ENCODE measurements around the gene PCSK6.

DNA sequence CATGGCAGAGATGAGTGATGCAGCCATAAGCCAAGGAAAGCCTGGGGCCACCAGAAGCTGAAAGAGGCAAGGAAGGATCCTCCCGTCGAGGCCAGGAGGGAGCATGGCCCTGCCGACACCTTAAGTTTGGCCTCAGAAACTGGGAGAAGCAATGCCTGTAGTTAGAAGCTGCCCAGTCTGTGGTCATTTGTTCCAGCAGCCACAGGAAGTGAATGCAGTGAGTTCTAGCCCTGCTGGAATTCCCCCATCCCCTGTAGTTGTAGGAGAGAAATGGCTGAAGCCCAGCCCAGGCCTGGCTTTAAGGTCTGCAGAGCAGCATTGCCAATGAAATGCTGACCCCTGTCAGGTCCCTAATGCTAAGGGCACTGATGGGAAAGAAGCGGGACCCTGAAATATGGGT is 225.5 kb downstream of the PCSK6 start:
- TF ChIP-seq, protein P1, sequence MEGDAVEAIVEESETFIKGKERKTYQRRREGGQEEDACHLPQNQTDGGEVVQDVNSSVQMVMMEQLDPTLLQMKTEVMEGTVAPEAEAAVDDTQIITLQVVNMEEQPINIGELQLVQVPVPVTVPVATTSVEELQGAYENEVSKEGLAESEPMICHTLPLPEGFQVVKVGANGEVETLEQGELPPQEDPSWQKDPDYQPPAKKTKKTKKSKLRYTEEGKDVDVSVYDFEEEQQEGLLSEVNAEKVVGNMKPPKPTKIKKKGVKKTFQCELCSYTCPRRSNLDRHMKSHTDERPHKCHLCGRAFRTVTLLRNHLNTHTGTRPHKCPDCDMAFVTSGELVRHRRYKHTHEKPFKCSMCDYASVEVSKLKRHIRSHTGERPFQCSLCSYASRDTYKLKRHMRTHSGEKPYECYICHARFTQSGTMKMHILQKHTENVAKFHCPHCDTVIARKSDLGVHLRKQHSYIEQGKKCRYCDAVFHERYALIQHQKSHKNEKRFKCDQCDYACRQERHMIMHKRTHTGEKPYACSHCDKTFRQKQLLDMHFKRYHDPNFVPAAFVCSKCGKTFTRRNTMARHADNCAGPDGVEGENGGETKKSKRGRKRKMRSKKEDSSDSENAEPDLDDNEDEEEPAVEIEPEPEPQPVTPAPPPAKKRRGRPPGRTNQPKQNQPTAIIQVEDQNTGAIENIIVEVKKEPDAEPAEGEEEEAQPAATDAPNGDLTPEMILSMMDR (IDR thresholded peaks at IDR 0.05; ENCODE audit: poor library complexity, severe bottlenecking), result no peak
- TF ChIP-seq, protein P2, sequence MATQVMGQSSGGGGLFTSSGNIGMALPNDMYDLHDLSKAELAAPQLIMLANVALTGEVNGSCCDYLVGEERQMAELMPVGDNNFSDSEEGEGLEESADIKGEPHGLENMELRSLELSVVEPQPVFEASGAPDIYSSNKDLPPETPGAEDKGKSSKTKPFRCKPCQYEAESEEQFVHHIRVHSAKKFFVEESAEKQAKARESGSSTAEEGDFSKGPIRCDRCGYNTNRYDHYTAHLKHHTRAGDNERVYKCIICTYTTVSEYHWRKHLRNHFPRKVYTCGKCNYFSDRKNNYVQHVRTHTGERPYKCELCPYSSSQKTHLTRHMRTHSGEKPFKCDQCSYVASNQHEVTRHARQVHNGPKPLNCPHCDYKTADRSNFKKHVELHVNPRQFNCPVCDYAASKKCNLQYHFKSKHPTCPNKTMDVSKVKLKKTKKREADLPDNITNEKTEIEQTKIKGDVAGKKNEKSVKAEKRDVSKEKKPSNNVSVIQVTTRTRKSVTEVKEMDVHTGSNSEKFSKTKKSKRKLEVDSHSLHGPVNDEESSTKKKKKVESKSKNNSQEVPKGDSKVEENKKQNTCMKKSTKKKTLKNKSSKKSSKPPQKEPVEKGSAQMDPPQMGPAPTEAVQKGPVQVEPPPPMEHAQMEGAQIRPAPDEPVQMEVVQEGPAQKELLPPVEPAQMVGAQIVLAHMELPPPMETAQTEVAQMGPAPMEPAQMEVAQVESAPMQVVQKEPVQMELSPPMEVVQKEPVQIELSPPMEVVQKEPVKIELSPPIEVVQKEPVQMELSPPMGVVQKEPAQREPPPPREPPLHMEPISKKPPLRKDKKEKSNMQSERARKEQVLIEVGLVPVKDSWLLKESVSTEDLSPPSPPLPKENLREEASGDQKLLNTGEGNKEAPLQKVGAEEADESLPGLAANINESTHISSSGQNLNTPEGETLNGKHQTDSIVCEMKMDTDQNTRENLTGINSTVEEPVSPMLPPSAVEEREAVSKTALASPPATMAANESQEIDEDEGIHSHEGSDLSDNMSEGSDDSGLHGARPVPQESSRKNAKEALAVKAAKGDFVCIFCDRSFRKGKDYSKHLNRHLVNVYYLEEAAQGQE (IDR thresholded peaks at IDR 0.05; ENCODE audit: borderline replicate concordance), result no peak
- no peak for TF ChIP-seq EP300 (conservative IDR thresholded peaks at IDR 0.05; ENCODE audit: poor library complexity, severe bottlenecking)
- no peak for TF ChIP-seq RAD21 (conservative IDR thresholded peaks at IDR 0.05)
- TF ChIP-seq EZH2 (IDR thresholded peaks at IDR 0.05; ENCODE audit: borderline replicate concordance, insufficient read depth, low read length, poor library complexity, severe bottlenecking), result no peak

All from neural cell (in vitro differentiated cells).